ENCODE measurements around the gene WSCD1. TPM values are rescaled to one million over a fixed set of nuclear protein-coding genes. Genes with fewer than 3 reads are reported as not detected.

Gene WSCD1
- total and polyA plus RNA-seq, 8 donors: 1.2 to 4.1 (median 2.6) TPM

- Histone ChIP-seq H3K27ac (no peak overlapping the region), H3K9me3 (no peaks in the 10 kb centered on the region), H3K4me3 (no peak overlapping the region), H3K4me1 (no peaks in the 10 kb centered on the region), H3K27me3 (no peaks in the 10 kb centered on the region), H3K36me3 (no peaks in the 10 kb centered on the region)
- no peak for TF ChIP-seq CTCF (IDR thresholded peaks at IDR 0.05)
- FAIRE-seq (no peak), ATAC-seq (no peak), DNase-seq (no peak)
- intact Hi-C loops (cut with DNase I): no loop called here
- 52 to 63% methylated on average over 6 of the region's 6 CpGs for WGBS, 2 donors
These were observed 45.6 kb upstream of the WSCD1 start for GRCh38 chr17:6024576-6024975.

- ATAC-seq (no peak), DNase-seq (no peak), FAIRE-seq (no peak)
- Histone ChIP-seq H3K36me3 (no peaks in the 10 kb centered on the region), H3K27me3 (peaks cover 0 to 4% (median 0%) of the 10 kb centered on the region in 4 donors), H3K4me3 (no peak overlapping the region), H3K27ac (no peak overlapping the region), H3K9me3 (no peaks in the 10 kb centered on the region), H3K4me1 (no peaks in the 10 kb centered on the region)
- TF ChIP-seq CTCF (IDR thresholded peaks at IDR 0.05): no peak
- intact Hi-C loops (cut with DNase I): no loop called here
- WGBS, 2 donors: 59 to 73% methylated on average over 12 of the region's 12 CpGs
These were observed 42.7 kb upstream of the WSCD1 start for GRCh38 chr17:6027342-6028024.

DNA sequence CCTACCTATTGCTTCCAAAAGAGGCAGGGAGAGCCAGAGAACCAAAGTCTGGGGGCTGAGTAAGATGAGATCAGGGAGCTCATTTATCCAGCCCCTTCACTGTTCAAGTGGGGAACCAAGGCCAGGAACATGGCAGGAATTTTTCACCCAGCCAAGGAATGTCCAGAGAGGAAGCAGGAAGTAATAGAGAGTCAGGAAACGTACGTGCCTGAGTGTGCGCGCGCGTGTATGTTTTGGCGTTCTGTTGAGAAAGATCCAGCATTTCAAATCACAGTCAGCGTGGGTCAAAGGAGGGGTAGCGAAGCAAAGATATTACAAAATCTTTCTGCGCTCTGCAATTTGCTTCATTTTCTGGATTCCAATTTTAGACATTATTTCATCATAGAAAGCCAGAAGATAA lies 41.9 kb upstream of the WSCD1 start:
- no peak for TF ChIP-seq CTCF (IDR thresholded peaks at IDR 0.05)
- Histone ChIP-seq H3K27ac (no peak overlapping the region), H3K4me3 (no peak overlapping the region), H3K27me3 (peaks cover 0 to 4% (median 0%) of the 10 kb centered on the region in 4 donors), H3K4me1 (no peaks in the 10 kb centered on the region), H3K9me3 (no peaks in the 10 kb centered on the region), H3K36me3 (no peaks in the 10 kb centered on the region)
- intact Hi-C loops (cut with DNase I): no loop called here
- no peak for FAIRE-seq
- no peak for DNase-seq
- WGBS, 2 donors: 62 to 70% methylated on average over 10 of the region's 10 CpGs
- no peak for ATAC-seq

DNA sequence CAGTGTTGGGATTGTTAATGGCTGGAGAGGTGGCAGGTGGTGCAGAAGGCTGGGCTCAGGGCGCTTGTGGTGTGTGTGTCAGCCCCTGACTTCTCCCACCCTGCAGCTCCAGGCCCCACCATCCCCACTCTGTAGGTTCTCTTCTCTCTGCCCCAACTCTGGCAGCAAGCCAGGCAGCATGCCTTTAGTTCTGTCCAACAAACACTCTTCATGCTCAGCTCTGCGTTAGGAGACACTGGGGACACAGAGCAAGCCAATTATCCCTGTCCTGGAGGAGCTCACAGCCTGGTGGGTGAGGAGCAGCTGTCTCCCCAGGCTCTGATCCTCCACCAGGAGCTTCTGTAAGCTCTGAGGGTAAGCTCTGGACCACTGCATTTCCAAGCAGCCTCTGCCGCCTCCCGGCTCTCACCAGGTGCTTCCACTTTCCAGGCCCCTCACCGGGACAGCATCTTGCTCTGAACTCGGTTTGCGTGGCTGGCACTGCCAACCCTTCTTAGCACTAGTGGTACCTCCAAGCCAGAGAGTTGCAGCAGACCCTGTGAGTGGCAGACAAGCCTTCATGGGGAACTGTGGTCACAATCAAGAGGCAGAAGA lies 34.3 kb upstream of the WSCD1 start:
- no peak for TF ChIP-seq CTCF (IDR thresholded peaks at IDR 0.05)
- 61 to 67% methylated on average over 7 of the region's 7 CpGs for WGBS, 2 donors
- no peak for ATAC-seq
- Histone ChIP-seq H3K36me3 (no peaks in the 10 kb centered on the region), H3K9me3 (no peaks in the 10 kb centered on the region), H3K4me3 (no peak overlapping the region), H3K27me3 (peaks cover 0 to 4% (median 0%) of the 10 kb centered on the region in 4 donors), H3K4me1 (no peaks in the 10 kb centered on the region), H3K27ac (no peak overlapping the region)
- intact Hi-C loops (cut with DNase I): no loop called here
- no peak for FAIRE-seq
- no peak for DNase-seq

GRCh38 chr17:6040504-6040903 lies 29.7 kb upstream of the WSCD1 start:
- H3K4me1 ChIP-seq: no peaks in the 10 kb centered on the region
- no peak overlapping the region for H3K4me3 ChIP-seq
- H3K9me3 ChIP-seq: no peaks in the 10 kb centered on the region
- H3K27me3 ChIP-seq: no peaks in the 10 kb centered on the region
- WGBS, 2 donors: 32% methylated on average over 13 of the region's 13 CpGs
- DNase-seq (no peak), FAIRE-seq (no peak), ATAC-seq (peak in 1 of 4 donors; percentile 29)
- TF ChIP-seq CTCF (IDR thresholded peaks at IDR 0.05): no peak
- H3K36me3 ChIP-seq: no peaks in the 10 kb centered on the region
- H3K27ac ChIP-seq: no peak overlapping the region
- intact Hi-C loops (cut with DNase I): no loop called here
